Dedifferentiated amniotic fluid mesenchymal stem cell (primary cell): ENCODE data around the gene HNRNPL.

ENCODE experiments used
- DNase-seq: peaks from one replicate; pipeline ENCODE4 v3.0.0-alpha.2; 2016; ENCODE audit errors: extremely low spot score

The HNRNPL gene

GRCh38 chr19:38845374-38846024 lies 4.3 kb downstream of the HNRNPL start:
- DNase-seq = no peak

- DNase-seq = no peak
Measured at GRCh38 chr19:38844093-38844686, 5.6 kb downstream of the HNRNPL start.

GRCh38 chr19:38843175-38843758 lies 6.5 kb downstream of the HNRNPL start:
- no peak for DNase-seq

- no peak for DNase-seq
Measured at GRCh38 chr19:38842439-38843174, 7.2 kb downstream of the HNRNPL start.

- no peak for DNase-seq
Measured at GRCh38 chr19:38841787-38842438, 7.9 kb downstream of the HNRNPL start.

GRCh38 chr19:38841180-38841766 lies 8.5 kb downstream of the HNRNPL start:
- DNase-seq = no peak

DNA sequence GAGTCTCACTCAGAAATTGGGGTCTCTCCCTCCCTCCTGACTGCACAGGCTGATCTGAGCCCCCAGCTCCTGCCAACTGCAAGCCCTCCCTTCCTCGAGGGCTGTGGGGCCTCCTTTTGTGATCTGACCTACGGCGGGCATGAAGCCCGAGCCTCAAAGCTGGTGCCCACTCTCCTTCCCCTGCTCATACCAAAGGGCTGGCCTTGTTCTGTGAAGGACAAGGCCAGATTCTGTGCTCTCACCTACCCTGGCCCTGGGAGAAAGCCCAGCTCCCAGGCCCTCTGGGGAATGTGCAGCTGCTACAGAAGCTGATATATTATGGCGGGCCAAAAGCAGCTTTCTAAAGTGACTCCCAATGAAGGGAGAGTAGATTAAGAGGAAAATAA lies 9.2 kb downstream of the HNRNPL start:
- no peak for DNase-seq

DNA sequence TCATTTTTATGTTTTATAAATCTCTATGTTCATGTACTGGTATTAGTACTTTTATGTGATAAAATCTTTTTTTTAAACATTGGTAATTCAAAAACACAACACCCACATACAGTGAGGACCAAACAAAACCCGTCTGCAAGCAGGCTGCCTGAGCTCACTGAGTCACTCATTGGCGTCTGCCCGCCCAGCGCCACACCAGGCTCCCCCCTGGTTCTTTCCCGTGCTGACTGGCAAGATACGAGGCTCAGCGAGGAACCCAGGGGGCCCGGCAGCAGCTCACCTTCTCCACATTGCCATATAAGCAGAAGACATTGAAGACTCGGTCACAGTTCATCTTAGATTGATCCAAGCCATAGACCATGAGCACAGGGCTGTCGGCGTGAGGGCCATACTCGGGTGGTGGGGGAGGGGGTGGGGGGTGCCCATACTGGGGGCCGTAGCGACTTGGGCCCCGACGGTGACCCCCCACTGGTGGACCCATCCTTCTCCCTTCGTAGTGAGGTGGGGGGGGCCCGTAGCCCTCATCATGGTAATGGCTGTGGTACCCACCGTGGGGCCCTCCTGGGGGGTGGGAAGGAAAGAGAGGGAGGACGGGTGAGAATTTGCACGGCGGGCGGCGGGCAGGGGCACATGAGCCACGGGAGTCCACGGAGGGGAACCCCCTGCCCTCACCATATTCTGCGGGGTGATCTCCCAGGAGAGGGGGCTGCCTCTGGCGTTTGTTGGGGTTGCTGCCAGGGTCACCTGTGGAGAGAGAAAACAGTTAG lies 9.8 kb downstream of the HNRNPL start:
- DNase-seq = no peak

DNA sequence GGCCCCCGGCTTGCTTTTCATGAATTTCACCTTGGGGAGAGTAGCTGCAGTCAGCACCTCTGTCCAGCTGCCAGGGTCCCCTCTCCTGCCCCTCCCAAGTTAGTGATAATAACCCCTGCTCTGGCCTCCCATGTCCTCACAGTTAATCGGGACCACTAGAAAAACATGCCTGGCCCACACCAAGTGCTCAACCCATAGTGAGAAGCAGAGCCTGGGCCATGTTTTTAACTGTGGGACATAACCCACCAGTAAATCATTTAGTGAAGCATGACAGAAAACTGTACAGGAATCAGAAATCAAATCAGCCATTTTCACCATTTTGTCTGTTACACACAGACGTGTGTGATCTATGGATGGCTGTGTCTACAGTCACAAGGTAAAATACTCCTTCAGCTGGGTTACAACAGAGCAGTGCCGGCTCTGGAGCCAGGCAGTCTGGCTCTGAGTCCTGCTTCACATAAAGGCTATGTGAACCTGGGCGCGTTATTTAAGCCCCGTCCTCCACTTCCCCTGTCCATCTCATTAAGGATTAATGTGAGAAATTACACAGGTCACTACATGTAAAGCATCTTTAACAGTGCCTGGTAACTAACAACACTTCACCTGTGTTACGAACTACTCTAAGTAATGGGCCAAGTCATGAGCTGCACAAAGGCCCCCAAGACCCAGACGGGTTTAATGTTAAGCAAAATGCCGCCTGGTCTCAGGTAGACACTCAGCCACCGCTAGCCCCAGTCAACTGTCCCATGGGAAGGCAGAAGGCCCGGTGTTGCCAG lies 10.6 kb downstream of the HNRNPL start:
- DNase-seq = no peak

- DNase-seq = no peak
Measured at GRCh38 chr19:38838208-38838985, 11.4 kb downstream of the HNRNPL start.

GRCh38 chr19:38837656-38838121 lies 12.1 kb downstream of the HNRNPL start:
- DNase-seq = no peak

- DNase-seq = no peak
Measured at GRCh38 chr19:38836983-38837626, 12.7 kb downstream of the HNRNPL start.

DNA sequence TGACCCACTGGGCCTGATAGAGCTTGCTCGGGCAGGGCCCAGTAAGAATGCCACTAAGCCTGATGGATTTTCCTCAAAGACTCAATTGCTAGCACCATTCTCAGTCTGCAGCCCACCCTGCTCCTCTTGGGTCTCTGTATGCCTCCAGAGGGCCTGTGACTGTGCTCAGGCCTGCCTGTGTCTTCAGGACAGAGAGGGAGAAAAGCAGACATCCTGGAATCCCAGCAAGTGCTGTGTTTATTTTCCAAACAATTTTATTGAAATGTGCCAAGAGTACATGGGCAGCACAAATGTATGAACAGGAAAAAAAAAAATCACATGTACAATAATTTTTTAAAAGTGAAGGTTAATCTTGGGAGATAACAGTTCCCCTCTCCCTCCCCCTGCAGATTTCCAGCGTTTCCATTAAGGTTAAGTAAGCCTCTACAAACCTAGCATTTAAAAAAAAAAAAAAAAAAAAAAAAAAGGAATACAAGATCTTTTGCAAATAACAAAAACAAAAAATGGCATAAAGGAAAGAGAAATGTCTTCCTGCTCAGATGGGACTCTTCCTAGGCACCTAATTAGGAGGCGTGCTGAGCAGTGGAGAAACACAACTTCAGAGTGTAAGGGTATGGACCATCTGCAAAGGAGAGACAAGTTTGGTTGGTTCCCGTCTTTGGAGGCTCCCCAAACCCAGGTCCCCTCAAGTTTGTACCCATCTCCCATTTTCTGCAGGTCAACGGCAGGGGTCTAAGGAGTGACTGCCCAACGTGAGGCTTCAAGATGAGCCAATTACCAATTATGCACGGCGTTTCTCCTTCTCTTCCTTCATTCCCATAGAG lies 13.4 kb downstream of the HNRNPL start:
- no peak for DNase-seq

DNA sequence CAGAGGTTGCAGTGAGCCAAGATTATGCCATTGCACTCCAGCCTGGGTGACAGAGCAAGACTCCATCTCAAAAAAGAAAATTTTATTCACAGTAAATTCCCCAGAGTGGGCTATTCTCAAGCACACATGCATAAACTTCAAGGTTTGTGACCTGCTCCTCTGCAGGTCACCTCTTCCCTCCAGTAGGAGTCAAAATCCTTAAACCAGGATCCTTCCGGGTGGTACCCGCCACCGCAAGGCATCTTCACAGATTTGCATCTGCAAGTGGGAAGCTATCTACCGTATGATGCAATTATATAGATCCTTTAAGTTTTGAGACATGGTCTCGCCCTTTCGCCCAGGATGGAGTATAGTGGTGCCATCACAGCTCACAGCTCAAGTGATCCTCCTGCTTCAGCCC lies 15.2 kb downstream of the HNRNPL start:
- no peak for DNase-seq

DNA sequence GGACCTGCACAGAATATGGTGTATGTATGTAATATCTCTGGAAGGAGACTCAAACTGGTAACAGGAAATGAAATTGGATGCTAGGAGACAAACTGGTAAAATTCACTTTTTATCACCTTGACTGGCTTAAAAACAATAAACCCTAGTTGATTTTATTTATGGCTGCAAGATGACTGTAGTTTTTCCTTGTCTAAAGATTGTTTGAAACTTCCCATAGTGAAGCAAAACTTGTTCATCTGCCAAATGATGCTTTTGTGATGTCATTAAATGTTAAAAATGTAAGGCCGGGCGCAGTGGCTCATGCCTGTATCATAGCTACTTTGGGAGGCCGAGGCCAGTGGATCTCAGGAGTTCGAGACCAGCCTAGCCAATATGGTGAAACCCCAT lies 15.7 kb downstream of the HNRNPL start:
- DNase-seq = no peak

DNA sequence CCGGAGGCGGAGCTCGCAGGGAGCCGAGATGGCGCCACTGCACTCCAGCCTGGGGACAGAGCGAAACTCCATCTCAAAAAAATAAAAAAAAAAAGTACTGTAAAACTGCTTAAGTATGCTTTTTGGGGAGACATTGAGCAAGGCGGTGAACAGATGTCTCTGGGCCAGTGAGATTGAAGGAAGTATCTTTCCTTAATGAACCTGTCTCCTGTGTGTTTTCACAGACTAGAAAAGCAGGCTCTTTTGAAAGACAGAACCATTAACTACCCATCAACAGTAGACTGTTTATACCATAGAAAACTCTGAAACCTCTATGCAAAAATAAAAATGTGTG lies 16.7 kb downstream of the HNRNPL start:
- no peak for DNase-seq

DNA sequence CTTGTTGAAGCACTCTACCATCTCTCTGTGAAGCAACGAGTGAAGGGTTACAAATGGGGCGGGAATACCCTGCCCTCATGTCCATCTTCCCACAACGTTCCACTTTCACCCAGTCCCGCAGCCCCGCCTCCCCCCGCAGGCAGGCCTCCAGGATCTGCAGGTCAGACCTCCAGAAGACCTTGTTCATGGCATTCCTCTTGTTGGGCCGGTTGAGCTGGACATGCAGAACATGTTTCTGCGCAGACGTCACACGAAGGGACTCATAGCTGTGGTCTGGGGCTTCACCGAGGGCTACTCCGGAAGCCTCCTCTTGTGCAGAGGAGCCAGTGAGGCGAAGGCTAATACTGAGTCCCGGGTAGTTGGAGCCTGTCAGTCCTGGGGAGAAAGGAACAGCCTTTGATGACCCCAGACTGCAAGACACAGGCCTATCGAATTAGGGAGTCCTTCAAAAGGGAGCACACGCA lies 18.6 kb downstream of the HNRNPL start:
- DNase-seq = peak; percentile 74
